WTC11 (cell line): ENCODE measurements around the gene ISG20L2. TPM values are rescaled to one million over a fixed set of nuclear protein-coding genes. Genes with fewer than 3 reads are reported as not detected.

Experiments
- ATAC-seq: fragments of 200-7000 bp; cut with Tn5 transposase; 2 replicates; pipeline ENCODE4 v1.10.0; 2021; ENCODE audit warnings: mild to moderate bottlenecking, moderate library complexity
- CTCF ChIA-PET: fragments of 300-600 bp; sonication (Branson Sonifier 250); formaldehyde crosslinking; loops from one replicate; lab custom pipeline; 2021; ENCODE audit warnings: antibody characterized with exemption; lab: Charles Lee
- POLR2A ChIA-PET: fragments of 350-600 bp; sonication (Branson Sonifier 250); formaldehyde crosslinking; loops from one replicate; lab custom pipeline; 2021; ENCODE audit warnings: antibody characterized with exemption; lab: Charles Lee
- DNase-seq: peaks from one replicate; pipeline ENCODE4 v3.0.0; 2021; ENCODE audit warnings: low spot score
- H3K27ac Mint-ChIP-seq: 2 replicates; pipeline ENCODE4 v1.8.0; 2021; ENCODE audit warnings: mixed read lengths
- H3K27me3 Mint-ChIP-seq: 2 replicates; pipeline ENCODE4 v1.8.0; 2021; ENCODE audit warnings: low read depth, mild to moderate bottlenecking, moderate library complexity, mixed read lengths
- H3K36me3 Mint-ChIP-seq: 2 replicates; pipeline ENCODE4 v1.8.0; 2021; ENCODE audit warnings: mixed read lengths
- H3K4me1 Mint-ChIP-seq: 2 replicates; pipeline ENCODE4 v1.8.0; 2022; ENCODE audit warnings: mixed read lengths
- H3K4me3 Mint-ChIP-seq: 2 replicates; pipeline ENCODE4 v1.8.0; 2021; ENCODE audit warnings: mild to moderate bottlenecking, moderate library complexity, mixed read lengths
- H3K9me3 Mint-ChIP-seq: 2 replicates; pipeline ENCODE4 v1.8.0; 2021; ENCODE audit warnings: mixed read lengths
- FOXK1 ChIP-seq: sonication (generic); formaldehyde crosslinking; IDR thresholded peaks from 2 replicates; pipeline ENCODE4 v1.8.0; 2022; ENCODE audit warnings: mild to moderate bottlenecking, moderate library complexity, missing genetic modification reagents
- GRHL2 ChIP-seq: fragments of 250-450 bp; sonication (Bioruptor Pico); IDR thresholded peaks from 2 replicates; pipeline ENCODE4 v1.8.0; 2022; ENCODE audit warnings: mild to moderate bottlenecking, moderate library complexity; ENCODE audit not compliant: insufficient replicate concordance, severe bottlenecking
- KAT7 ChIP-seq: sonication (generic); formaldehyde crosslinking; IDR thresholded peaks from 2 replicates; pipeline ENCODE4 v1.8.1; 2023; ENCODE audit warnings: missing genetic modification reagents, mild to moderate bottlenecking, borderline replicate concordance
- MXD4 ChIP-seq: fragments of 250-450 bp; sonication (Bioruptor Pico); IDR thresholded peaks from 2 replicates; pipeline ENCODE4 v1.8.0; 2021; ENCODE audit warnings: mild to moderate bottlenecking, moderate library complexity, borderline replicate concordance
- NFATC4 ChIP-seq: fragments of 250-450 bp; sonication (Bioruptor Pico); IDR thresholded peaks from 2 replicates; pipeline ENCODE4 v1.9.0; 2021; ENCODE audit warnings: mild to moderate bottlenecking
- RORB ChIP-seq: fragments of 250-450 bp; sonication (Bioruptor Pico); IDR thresholded peaks from 2 replicates; pipeline ENCODE4 v1.9.0; 2021; ENCODE audit warnings: mild to moderate bottlenecking
- SMAD4 ChIP-seq: sonication (generic); formaldehyde crosslinking; IDR thresholded peaks from 2 replicates; pipeline ENCODE4 v1.8.0; 2022; ENCODE audit warnings: mild to moderate bottlenecking, missing genetic modification reagents
- ZBTB21 ChIP-seq: sonication (generic); formaldehyde crosslinking; IDR thresholded peaks from 2 replicates; pipeline ENCODE4 v1.8.1; 2023; ENCODE audit warnings: mild to moderate bottlenecking, missing genetic modification reagents, borderline replicate concordance
- ZNF232 ChIP-seq: sonication (generic); formaldehyde crosslinking; IDR thresholded peaks from 2 replicates; pipeline ENCODE4 v1.8.0; 2022; ENCODE audit warnings: mild to moderate bottlenecking, missing genetic modification reagents
- total RNA-seq: library from RNA; stranded (reverse); gene quantifications from 3 replicates; pipeline ENCODE4 v1.2.3, GENCODE V29; 2021
- TF ChIP-seq, protein P1 (sequence below): sonication (generic); formaldehyde crosslinking; IDR thresholded peaks from 2 replicates; pipeline ENCODE4 v1.8.0; 2023; ENCODE audit warnings: missing genetic modification reagents
- TF ChIP-seq, protein P2 (sequence below): sonication (generic); formaldehyde crosslinking; IDR thresholded peaks from 2 replicates; pipeline ENCODE4 v1.8.1; 2023; ENCODE audit warnings: mild to moderate bottlenecking, missing genetic modification reagents, moderate library complexity
- TF ChIP-seq, protein P3 (sequence below): sonication (generic); formaldehyde crosslinking; IDR thresholded peaks from 2 replicates; pipeline ENCODE4 v1.8.1; 2022; ENCODE audit warnings: mild to moderate bottlenecking, moderate library complexity, missing genetic modification reagents
- TF ChIP-seq, protein P4 (sequence below): fragments of 250-450 bp; sonication (Bioruptor Pico); IDR thresholded peaks from 2 replicates; pipeline ENCODE4 v1.9.0; 2021; ENCODE audit warnings: mild to moderate bottlenecking, borderline replicate concordance
- TF ChIP-seq, protein P5 (sequence below): fragments of 250-450 bp; sonication (Bioruptor Pico); IDR thresholded peaks from 2 replicates; pipeline ENCODE4 v1.9.0; 2021; ENCODE audit warnings: mild to moderate bottlenecking
- TF ChIP-seq, protein P6 (sequence below): sonication (generic); formaldehyde crosslinking; IDR thresholded peaks from 2 replicates; pipeline ENCODE4 v1.8.0; 2022; ENCODE audit warnings: mild to moderate bottlenecking, missing genetic modification reagents
- TF ChIP-seq, protein P7 (sequence below): sonication (generic); formaldehyde crosslinking; IDR thresholded peaks from 2 replicates; pipeline ENCODE4 v1.8.0; 2022; ENCODE audit warnings: missing genetic modification reagents

Gene ISG20L2
- total RNA-seq, 1 experiment from 2014 or later: 43.8 TPM

DNA sequence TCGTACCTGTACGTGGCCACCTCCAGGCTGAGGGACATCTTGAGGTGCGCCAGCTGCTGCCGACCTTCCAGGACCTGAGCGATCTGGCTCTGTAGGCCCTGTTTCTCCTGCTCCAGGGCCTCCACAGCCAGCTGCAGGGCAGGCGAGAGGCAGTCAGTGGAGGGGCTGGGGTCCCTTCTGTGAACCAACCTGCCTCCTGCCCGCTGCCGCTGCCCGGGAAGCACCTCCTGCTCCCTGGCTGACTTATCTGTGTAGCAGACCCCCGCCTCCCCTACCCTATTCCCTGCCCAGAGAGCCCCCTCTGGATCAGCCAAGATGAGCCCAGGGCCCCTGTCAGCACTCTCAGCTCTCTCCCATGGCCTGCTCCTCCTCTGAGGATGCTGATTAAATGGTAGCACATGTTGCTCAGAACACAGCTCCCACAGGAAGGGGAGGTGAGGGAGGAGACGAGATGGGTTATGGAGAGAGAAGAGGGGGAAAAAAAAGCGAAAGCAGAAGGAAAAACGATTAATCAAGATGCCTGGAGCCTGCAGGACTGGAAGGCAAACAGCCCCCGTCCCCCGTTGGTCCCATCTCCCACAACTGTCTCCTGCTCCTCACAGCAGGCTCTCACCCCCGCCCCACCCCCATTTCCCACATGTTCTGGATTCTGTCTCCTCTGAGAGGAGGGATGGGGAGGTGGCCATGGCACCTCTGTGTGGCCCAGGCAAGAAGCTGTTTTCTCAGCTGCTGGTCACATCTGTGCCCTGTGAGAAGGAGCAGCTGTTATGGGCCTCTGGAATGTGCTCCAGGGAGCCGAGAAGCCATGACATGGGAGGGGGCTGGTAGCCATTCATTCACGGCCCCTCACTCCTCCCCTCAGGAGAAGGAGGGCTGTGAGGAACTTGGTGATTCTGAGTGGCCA is 53.1 kb downstream of the ISG20L2 start:
- ATAC-seq (0 out of 2 replicates have a peak, but pooled peaks have one; percentile 0), DNase-seq (no peak)
- ChIA-PET CTCF (interaction anchor here (1.3 to 13.4 kb wide), 13 partner anchors 9 to 217 kb away, joined by 4 to 437 read pairs (median 32); partner anchors contain the start of genes BCAN, CRABP2, HAPLN2 and MEF2D), POLR2A (interaction anchor here (1.1 to 6.5 kb wide), 10 partner anchors 7 to 76 kb away, joined by 3 to 150 read pairs (median 10); partner anchors contain the start of genes CRABP2, HAPLN2 and HDGF)
- Mint-ChIP-seq H3K4me1 (peaks cover 63% of the 10 kb centered on the region), H3K27me3 (peaks cover 32% of the 10 kb centered on the region), H3K4me3 (peak overlapping the region; percentile 76), H3K27ac (peak overlapping the region; percentile 89), H3K9me3 (peaks cover 11% of the 10 kb centered on the region), H3K36me3 (peaks cover 27% of the 10 kb centered on the region)
- TF ChIP-seq, protein P1, sequence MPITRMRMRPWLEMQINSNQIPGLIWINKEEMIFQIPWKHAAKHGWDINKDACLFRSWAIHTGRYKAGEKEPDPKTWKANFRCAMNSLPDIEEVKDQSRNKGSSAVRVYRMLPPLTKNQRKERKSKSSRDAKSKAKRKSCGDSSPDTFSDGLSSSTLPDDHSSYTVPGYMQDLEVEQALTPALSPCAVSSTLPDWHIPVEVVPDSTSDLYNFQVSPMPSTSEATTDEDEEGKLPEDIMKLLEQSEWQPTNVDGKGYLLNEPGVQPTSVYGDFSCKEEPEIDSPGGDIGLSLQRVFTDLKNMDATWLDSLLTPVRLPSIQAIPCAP (CRISPR knock-in tag): 0 out of 2 replicates have a peak, but pooled peaks have one; percentile 24
- TF ChIP-seq KAT7 (CRISPR knock-in tag) (0 out of 2 replicates have a peak, but pooled peaks have one; percentile 1), MXD4 (CRISPR knock-in tag) (no peak), FOXK1 (CRISPR knock-in tag) (no peak), ZNF232 (CRISPR knock-in tag) (no peak), ZBTB21 (no peak), RORB (CRISPR knock-in tag) (no peak)
- TF ChIP-seq, protein P2, sequence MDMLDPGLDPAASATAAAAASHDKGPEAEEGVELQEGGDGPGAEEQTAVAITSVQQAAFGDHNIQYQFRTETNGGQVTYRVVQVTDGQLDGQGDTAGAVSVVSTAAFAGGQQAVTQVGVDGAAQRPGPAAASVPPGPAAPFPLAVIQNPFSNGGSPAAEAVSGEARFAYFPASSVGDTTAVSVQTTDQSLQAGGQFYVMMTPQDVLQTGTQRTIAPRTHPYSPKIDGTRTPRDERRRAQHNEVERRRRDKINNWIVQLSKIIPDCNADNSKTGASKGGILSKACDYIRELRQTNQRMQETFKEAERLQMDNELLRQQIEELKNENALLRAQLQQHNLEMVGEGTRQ: no peak
- TF ChIP-seq, protein P3, sequence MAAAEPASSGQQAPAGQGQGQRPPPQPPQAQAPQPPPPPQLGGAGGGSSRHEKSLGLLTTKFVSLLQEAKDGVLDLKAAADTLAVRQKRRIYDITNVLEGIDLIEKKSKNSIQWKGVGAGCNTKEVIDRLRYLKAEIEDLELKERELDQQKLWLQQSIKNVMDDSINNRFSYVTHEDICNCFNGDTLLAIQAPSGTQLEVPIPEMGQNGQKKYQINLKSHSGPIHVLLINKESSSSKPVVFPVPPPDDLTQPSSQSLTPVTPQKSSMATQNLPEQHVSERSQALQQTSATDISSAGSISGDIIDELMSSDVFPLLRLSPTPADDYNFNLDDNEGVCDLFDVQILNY (CRISPR knock-in tag): no peak
- TF ChIP-seq, protein P4, sequence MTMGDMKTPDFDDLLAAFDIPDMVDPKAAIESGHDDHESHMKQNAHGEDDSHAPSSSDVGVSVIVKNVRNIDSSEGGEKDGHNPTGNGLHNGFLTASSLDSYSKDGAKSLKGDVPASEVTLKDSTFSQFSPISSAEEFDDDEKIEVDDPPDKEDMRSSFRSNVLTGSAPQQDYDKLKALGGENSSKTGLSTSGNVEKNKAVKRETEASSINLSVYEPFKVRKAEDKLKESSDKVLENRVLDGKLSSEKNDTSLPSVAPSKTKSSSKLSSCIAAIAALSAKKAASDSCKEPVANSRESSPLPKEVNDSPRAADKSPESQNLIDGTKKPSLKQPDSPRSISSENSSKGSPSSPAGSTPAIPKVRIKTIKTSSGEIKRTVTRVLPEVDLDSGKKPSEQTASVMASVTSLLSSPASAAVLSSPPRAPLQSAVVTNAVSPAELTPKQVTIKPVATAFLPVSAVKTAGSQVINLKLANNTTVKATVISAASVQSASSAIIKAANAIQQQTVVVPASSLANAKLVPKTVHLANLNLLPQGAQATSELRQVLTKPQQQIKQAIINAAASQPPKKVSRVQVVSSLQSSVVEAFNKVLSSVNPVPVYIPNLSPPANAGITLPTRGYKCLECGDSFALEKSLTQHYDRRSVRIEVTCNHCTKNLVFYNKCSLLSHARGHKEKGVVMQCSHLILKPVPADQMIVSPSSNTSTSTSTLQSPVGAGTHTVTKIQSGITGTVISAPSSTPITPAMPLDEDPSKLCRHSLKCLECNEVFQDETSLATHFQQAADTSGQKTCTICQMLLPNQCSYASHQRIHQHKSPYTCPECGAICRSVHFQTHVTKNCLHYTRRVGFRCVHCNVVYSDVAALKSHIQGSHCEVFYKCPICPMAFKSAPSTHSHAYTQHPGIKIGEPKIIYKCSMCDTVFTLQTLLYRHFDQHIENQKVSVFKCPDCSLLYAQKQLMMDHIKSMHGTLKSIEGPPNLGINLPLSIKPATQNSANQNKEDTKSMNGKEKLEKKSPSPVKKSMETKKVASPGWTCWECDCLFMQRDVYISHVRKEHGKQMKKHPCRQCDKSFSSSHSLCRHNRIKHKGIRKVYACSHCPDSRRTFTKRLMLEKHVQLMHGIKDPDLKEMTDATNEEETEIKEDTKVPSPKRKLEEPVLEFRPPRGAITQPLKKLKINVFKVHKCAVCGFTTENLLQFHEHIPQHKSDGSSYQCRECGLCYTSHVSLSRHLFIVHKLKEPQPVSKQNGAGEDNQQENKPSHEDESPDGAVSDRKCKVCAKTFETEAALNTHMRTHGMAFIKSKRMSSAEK (CRISPR knock-in tag): 0 out of 2 replicates have a peak, but pooled peaks have one; percentile 51

DNA sequence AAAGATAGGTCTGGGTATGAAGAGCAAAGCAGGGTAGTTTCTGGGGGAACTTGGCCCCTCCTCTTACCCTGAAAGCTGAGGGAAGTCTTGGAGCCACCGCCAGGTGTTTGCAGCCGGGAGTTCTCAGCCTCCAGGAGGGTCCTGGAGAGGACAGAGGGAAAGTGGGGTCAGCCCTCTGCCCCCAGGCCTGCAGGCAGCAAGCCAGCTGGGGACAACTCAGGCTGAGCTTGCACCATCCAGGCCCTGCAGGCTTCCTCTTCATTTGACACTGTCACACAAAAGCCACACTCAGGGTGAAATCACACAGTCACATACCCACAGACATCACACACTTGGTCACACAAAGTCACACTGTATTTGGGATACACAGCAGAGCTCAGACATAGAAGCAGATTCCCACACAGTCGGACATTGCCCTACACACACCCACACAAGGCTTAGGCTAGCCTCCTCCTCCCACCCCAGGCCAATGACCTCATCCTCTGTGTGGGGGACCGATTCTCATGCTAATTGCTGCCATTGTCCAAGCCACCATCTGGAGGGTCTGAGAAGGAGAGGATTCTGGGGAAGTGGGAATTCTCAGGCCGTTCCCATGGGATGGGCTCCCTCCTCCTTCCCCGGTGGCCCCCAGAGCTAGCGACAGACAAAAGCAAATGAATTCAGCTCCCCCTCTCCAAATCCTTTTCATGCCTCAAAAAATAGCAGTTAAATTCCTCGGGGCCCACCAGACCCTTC is 55.0 kb downstream of the ISG20L2 start:
- H3K27me3 Mint-ChIP-seq: peaks cover 19% of the 10 kb centered on the region
- TF ChIP-seq, protein P5, sequence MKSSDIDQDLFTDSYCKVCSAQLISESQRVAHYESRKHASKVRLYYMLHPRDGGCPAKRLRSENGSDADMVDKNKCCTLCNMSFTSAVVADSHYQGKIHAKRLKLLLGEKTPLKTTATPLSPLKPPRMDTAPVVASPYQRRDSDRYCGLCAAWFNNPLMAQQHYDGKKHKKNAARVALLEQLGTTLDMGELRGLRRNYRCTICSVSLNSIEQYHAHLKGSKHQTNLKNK (CRISPR knock-in tag): no peak
- no peak for TF ChIP-seq GRHL2 (CRISPR knock-in tag)
- TF ChIP-seq, protein P6, sequence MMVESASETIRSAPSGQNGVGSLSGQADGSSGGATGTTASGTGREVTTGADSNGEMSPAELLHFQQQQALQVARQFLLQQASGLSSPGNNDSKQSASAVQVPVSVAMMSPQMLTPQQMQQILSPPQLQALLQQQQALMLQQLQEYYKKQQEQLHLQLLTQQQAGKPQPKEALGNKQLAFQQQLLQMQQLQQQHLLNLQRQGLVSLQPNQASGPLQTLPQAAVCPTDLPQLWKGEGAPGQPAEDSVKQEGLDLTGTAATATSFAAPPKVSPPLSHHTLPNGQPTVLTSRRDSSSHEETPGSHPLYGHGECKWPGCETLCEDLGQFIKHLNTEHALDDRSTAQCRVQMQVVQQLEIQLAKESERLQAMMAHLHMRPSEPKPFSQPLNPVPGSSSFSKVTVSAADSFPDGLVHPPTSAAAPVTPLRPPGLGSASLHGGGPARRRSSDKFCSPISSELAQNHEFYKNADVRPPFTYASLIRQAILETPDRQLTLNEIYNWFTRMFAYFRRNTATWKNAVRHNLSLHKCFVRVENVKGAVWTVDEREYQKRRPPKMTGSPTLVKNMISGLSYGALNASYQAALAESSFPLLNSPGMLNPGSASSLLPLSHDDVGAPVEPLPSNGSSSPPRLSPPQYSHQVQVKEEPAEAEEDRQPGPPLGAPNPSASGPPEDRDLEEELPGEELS (CRISPR knock-in tag): no peak
- TF ChIP-seq, protein P7, sequence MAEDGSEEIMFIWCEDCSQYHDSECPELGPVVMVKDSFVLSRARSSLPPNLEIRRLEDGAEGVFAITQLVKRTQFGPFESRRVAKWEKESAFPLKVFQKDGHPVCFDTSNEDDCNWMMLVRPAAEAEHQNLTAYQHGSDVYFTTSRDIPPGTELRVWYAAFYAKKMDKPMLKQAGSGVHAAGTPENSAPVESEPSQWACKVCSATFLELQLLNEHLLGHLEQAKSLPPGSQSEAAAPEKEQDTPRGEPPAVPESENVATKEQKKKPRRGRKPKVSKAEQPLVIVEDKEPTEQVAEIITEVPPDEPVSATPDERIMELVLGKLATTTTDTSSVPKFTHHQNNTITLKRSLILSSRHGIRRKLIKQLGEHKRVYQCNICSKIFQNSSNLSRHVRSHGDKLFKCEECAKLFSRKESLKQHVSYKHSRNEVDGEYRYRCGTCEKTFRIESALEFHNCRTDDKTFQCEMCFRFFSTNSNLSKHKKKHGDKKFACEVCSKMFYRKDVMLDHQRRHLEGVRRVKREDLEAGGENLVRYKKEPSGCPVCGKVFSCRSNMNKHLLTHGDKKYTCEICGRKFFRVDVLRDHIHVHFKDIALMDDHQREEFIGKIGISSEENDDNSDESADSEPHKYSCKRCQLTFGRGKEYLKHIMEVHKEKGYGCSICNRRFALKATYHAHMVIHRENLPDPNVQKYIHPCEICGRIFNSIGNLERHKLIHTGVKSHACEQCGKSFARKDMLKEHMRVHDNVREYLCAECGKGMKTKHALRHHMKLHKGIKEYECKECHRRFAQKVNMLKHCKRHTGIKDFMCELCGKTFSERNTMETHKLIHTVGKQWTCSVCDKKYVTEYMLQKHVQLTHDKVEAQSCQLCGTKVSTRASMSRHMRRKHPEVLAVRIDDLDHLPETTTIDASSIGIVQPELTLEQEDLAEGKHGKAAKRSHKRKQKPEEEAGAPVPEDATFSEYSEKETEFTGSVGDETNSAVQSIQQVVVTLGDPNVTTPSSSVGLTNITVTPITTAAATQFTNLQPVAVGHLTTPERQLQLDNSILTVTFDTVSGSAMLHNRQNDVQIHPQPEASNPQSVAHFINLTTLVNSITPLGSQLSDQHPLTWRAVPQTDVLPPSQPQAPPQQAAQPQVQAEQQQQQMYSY (CRISPR knock-in tag): no peak
- TF ChIP-seq, protein P1 (CRISPR knock-in tag): no peak
- TF ChIP-seq NFATC4 (CRISPR knock-in tag): 0 out of 2 replicates have a peak, but pooled peaks have one; percentile 55
- TF ChIP-seq SMAD4 (CRISPR knock-in tag): 0 out of 2 replicates have a peak, but pooled peaks have one; percentile 62

More for the DNA sequence above, 55.0 kb downstream of the ISG20L2 start:
- ATAC-seq: peak; percentile 75
- ChIA-PET CTCF (interaction anchor here (0.6 to 13.4 kb wide), 15 partner anchors 9 to 219 kb away, joined by 3 to 437 read pairs (median 4); partner anchors contain the start of genes CRABP2 and HAPLN2), POLR2A (interaction anchor here (0.9 to 6.5 kb wide), 7 partner anchors 10 to 55 kb away, joined by 3 to 150 read pairs (median 7); partner anchors contain the start of genes BCAN, CRABP2, ISG20L2 and METTL25B)
- Mint-ChIP-seq H3K4me3 (peak overlapping the region; percentile 76), H3K27ac (peak overlapping the region; percentile 97), H3K4me1 (peaks cover 82% of the 10 kb centered on the region), H3K36me3 (peaks cover 27% of the 10 kb centered on the region), H3K9me3 (peaks cover 11% of the 10 kb centered on the region)
- DNase-seq: peak; percentile 92
